HepG2 (cell line): ENCODE measurements around the gene CDC42BPG. TPM values are rescaled to one million over a fixed set of nuclear protein-coding genes. Genes with fewer than 3 reads are reported as not detected.

Source experiments
- AHR ChIP-seq: IDR thresholded peaks from 2 replicates; pipeline ENCODE4 v1.6.1; 2018; ENCODE audit warnings: missing genetic modification reagents, missing compliant biosample characterization
- BCL6 ChIP-seq: IDR thresholded peaks from 2 replicates; pipeline ENCODE4 v1.6.1; 2016; ENCODE audit warnings: missing genetic modification reagents, missing compliant biosample characterization
- GATAD2A ChIP-seq: IDR thresholded peaks from 2 replicates; pipeline ENCODE4 v1.6.1; 2016
- MYNN ChIP-seq: sonication (generic); formaldehyde crosslinking; IDR thresholded peaks from 2 replicates; pipeline ENCODE4 v1.4.0; 2020; ENCODE audit warnings: mild to moderate bottlenecking, low read depth, missing genetic modification reagents
- NFYC ChIP-seq: IDR thresholded peaks from 2 replicates; pipeline ENCODE4 v1.6.1; 2016; ENCODE audit warnings: missing genetic modification reagents, missing compliant biosample characterization
- RCOR2 ChIP-seq: IDR thresholded peaks from 2 replicates; pipeline ENCODE4 v1.6.1; 2016; ENCODE audit warnings: missing biosample characterization, missing genetic modification reagents
- SMAD3 ChIP-seq: sonication (generic); formaldehyde crosslinking; IDR thresholded peaks from 2 replicates; pipeline ENCODE4 v1.4.0; 2020; ENCODE audit warnings: missing genetic modification reagents
- SNRNP70 ChIP-seq: fragments of 200-400 bp; formaldehyde crosslinking; IDR thresholded peaks from 2 replicates; pipeline ENCODE4 v1.6.1; 2017; ENCODE audit warnings: mild to moderate bottlenecking, low read depth, low read length, moderate library complexity
- SP5 ChIP-seq: IDR thresholded peaks from 2 replicates; pipeline ENCODE4 v1.6.1; 2016; ENCODE audit warnings: low read depth, borderline replicate concordance
- SSRP1 ChIP-seq: IDR thresholded peaks from 2 replicates; pipeline ENCODE4 v1.6.1; 2016; ENCODE audit warnings: control low read depth
- TMF1 ChIP-seq: sonication (generic); formaldehyde crosslinking; IDR thresholded peaks from 2 replicates; pipeline ENCODE4 v1.8.1; 2022; ENCODE audit warnings: low read depth, missing genetic modification reagents
- ZKSCAN5 ChIP-seq: sonication (generic); formaldehyde crosslinking; IDR thresholded peaks from 2 replicates; pipeline ENCODE4 v1.5.1; 2020; ENCODE audit warnings: mild to moderate bottlenecking, missing genetic modification reagents
- ZNF180 ChIP-seq: sonication (generic); formaldehyde crosslinking; IDR thresholded peaks from 2 replicates; pipeline ENCODE4 v1.4.0; 2020; ENCODE audit warnings: low read depth, missing genetic modification reagents, borderline replicate concordance
- ZNF367 ChIP-seq: sonication (generic); formaldehyde crosslinking; IDR thresholded peaks from 2 replicates; pipeline ENCODE4 v1.4.0; 2020; ENCODE audit warnings: missing genetic modification reagents, borderline replicate concordance
- ZNF644 ChIP-seq: IDR thresholded peaks from 2 replicates; pipeline ENCODE4 v1.6.1; 2016; ENCODE audit warnings: low read depth
- ZNF747 ChIP-seq: sonication (generic); formaldehyde crosslinking; IDR thresholded peaks from 2 replicates; pipeline ENCODE4 v1.8.1; 2023; ENCODE audit warnings: missing genetic modification reagents, mild to moderate bottlenecking, borderline replicate concordance
- ZNF775 ChIP-seq: sonication (generic); formaldehyde crosslinking; IDR thresholded peaks from 2 replicates; pipeline ENCODE4 v1.4.0; 2020; ENCODE audit warnings: missing genetic modification reagents, mild to moderate bottlenecking, moderate library complexity, borderline replicate concordance
- ZNF879 ChIP-seq: sonication (generic); formaldehyde crosslinking; IDR thresholded peaks from 2 replicates; pipeline ENCODE4 v1.8.1; 2023; ENCODE audit warnings: missing genetic modification reagents
- polyA plus RNA-seq, 8 experiments: library from polyadenylated mRNA; depleted of rRNA in 3 of 8; stranded (reverse) in 7 of 8; unstranded in 1 of 8; fragments of >200 nt; fragmentation: Illumina TruSeq in 4 of 8; extraction: Trizol in 4 of 8; gene quantifications; 2 replicates each; pipeline versions ENCODE4 v1.2.1 to v1.2.3, GENCODE V29; 2011 to 2016; ENCODE audit warnings: low read depth in 4 of 8, missing spikeins in 1 of 8, mixed read lengths in 1 of 8; ENCODE audit not compliant: insufficient read depth in 1 of 8
- total RNA-seq, 5 experiments: library from RNA; depleted of rRNA; stranded (reverse); fragments of >200 nt; fragmentation: Illumina TruSeq; extraction: Trizol; gene quantifications; 2 replicates each; pipeline ENCODE4 v1.2.3, GENCODE V29; 2016; ENCODE audit warnings: low read depth in 1 of 5
- TF ChIP-seq, protein P1 (sequence below): sonication (generic); formaldehyde crosslinking; IDR thresholded peaks from 2 replicates; pipeline ENCODE4 v1.4.0; 2020; ENCODE audit warnings: mild to moderate bottlenecking, missing genetic modification reagents
- TF ChIP-seq, protein P2 (sequence below): sonication (generic); formaldehyde crosslinking; conservative IDR thresholded peaks from 2 replicates; pipeline ENCODE4 v1.8.0; 2022; ENCODE audit warnings: low read depth, missing genetic modification reagents
- TF ChIP-seq, protein P3 (sequence below): sonication (generic); formaldehyde crosslinking; conservative IDR thresholded peaks from 2 replicates; pipeline ENCODE4 v1.8.1; 2023; ENCODE audit warnings: missing genetic modification reagents
- TF ChIP-seq, protein P4 (sequence below): sonication (generic); formaldehyde crosslinking; IDR thresholded peaks from 2 replicates; pipeline ENCODE4 v1.9.0; 2021; ENCODE audit warnings: missing genetic modification reagents, mild to moderate bottlenecking, borderline replicate concordance
- TF ChIP-seq, protein P5 (sequence below): sonication (generic); formaldehyde crosslinking; IDR thresholded peaks from 2 replicates; pipeline ENCODE4 v1.5.0; 2020; ENCODE audit warnings: mild to moderate bottlenecking, missing genetic modification reagents, borderline replicate concordance

The CDC42BPG gene
- total and polyA plus RNA-seq, 2 of the 13 experiments (the other 11 are each of a cell fraction or from before 2014, with no cell fraction given) = 0.55 to 1.4 TPM

DNA sequence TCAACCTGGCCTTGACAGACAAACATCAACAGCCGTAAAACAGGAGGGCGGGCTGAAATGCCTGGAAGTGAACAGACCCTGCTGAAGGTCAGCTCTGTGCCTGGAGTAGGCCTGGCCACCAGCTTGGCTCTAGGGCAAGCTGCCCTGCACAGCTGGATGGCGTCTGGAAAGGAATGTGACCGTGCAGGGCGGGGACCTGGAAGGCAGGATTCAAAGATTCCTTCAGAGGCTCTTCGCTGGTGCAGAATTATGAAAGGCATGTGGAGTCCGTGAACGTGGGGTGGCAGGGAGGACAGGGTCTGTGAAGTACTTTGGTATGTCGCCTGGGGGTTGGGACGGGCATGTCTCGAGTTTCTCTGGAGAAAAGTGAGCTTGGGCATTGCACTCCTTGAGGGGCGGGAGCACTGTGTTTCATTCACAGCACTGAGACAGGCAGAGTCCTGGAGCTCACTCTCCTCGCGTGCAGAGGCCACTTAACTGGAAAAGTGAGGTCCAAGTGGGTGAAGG, 32.4 kb upstream of the CDC42BPG start (continued):
- TF ChIP-seq MYNN (CRISPR knock-in tag) = no peak
- TF ChIP-seq SP5 (CRISPR knock-in tag) = peak; percentile 63
- TF ChIP-seq SSRP1 (CRISPR knock-in tag) = no peak
- TF ChIP-seq NFYC = no peak
- TF ChIP-seq, protein P1, sequence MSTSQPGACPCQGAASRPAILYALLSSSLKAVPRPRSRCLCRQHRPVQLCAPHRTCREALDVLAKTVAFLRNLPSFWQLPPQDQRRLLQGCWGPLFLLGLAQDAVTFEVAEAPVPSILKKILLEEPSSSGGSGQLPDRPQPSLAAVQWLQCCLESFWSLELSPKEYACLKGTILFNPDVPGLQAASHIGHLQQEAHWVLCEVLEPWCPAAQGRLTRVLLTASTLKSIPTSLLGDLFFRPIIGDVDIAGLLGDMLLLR (CRISPR knock-in tag) = no peak
- TF ChIP-seq, protein P2, sequence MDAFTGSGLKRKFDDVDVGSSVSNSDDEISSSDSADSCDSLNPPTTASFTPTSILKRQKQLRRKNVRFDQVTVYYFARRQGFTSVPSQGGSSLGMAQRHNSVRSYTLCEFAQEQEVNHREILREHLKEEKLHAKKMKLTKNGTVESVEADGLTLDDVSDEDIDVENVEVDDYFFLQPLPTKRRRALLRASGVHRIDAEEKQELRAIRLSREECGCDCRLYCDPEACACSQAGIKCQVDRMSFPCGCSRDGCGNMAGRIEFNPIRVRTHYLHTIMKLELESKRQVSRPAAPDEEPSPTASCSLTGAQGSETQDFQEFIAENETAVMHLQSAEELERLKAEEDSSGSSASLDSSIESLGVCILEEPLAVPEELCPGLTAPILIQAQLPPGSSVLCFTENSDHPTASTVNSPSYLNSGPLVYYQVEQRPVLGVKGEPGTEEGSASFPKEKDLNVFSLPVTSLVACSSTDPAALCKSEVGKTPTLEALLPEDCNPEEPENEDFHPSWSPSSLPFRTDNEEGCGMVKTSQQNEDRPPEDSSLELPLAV (CRISPR knock-in tag) = no peak
- no peak for TF ChIP-seq RCOR2
- no peak for TF ChIP-seq ZNF180 (CRISPR knock-in tag)
- no peak for TF ChIP-seq SMAD3
- TF ChIP-seq TMF1 (CRISPR knock-in tag) = no peak
- TF ChIP-seq ZNF775 (CRISPR knock-in tag) = no peak
- TF ChIP-seq, protein P3, sequence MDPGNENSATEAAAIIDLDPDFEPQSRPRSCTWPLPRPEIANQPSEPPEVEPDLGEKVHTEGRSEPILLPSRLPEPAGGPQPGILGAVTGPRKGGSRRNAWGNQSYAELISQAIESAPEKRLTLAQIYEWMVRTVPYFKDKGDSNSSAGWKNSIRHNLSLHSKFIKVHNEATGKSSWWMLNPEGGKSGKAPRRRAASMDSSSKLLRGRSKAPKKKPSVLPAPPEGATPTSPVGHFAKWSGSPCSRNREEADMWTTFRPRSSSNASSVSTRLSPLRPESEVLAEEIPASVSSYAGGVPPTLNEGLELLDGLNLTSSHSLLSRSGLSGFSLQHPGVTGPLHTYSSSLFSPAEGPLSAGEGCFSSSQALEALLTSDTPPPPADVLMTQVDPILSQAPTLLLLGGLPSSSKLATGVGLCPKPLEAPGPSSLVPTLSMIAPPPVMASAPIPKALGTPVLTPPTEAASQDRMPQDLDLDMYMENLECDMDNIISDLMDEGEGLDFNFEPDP (CRISPR knock-in tag) = no peak
- peak; percentile 43; the same call in 1 of the 2 replicates for TF ChIP-seq GATAD2A (CRISPR knock-in tag)
- TF ChIP-seq, protein P4, sequence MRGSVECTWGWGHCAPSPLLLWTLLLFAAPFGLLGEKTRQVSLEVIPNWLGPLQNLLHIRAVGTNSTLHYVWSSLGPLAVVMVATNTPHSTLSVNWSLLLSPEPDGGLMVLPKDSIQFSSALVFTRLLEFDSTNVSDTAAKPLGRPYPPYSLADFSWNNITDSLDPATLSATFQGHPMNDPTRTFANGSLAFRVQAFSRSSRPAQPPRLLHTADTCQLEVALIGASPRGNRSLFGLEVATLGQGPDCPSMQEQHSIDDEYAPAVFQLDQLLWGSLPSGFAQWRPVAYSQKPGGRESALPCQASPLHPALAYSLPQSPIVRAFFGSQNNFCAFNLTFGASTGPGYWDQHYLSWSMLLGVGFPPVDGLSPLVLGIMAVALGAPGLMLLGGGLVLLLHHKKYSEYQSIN (CRISPR knock-in tag) = no peak
- 0 out of 2 replicates have a peak, but pooled peaks have one; percentile 22 for TF ChIP-seq ZNF747 (CRISPR knock-in tag)
- TF ChIP-seq SNRNP70 = no peak
- TF ChIP-seq ZNF367 (CRISPR knock-in tag) = no peak
- 0 out of 2 replicates have a peak, but pooled peaks have one; percentile 45 for TF ChIP-seq BCL6 (CRISPR knock-in tag)
- TF ChIP-seq AHR = no peak
- TF ChIP-seq ZNF644 = no peak
- no peak for TF ChIP-seq ZNF879
- TF ChIP-seq, protein P5, sequence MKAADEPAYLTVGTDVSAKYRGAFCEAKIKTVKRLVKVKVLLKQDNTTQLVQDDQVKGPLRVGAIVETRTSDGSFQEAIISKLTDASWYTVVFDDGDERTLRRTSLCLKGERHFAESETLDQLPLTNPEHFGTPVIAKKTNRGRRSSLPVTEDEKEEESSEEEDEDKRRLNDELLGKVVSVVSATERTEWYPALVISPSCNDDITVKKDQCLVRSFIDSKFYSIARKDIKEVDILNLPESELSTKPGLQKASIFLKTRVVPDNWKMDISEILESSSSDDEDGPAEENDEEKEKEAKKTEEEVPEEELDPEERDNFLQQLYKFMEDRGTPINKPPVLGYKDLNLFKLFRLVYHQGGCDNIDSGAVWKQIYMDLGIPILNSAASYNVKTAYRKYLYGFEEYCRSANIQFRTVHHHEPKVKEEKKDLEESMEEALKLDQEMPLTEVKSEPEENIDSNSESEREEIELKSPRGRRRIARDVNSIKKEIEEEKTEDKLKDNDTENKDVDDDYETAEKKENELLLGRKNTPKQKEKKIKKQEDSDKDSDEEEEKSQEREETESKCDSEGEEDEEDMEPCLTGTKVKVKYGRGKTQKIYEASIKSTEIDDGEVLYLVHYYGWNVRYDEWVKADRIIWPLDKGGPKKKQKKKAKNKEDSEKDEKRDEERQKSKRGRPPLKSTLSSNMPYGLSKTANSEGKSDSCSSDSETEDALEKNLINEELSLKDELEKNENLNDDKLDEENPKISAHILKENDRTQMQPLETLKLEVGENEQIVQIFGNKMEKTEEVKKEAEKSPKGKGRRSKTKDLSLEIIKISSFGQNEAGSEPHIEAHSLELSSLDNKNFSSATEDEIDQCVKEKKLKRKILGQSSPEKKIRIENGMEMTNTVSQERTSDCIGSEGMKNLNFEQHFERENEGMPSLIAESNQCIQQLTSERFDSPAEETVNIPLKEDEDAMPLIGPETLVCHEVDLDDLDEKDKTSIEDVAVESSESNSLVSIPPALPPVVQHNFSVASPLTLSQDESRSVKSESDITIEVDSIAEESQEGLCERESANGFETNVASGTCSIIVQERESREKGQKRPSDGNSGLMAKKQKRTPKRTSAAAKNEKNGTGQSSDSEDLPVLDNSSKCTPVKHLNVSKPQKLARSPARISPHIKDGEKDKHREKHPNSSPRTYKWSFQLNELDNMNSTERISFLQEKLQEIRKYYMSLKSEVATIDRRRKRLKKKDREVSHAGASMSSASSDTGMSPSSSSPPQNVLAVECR (CRISPR knock-in tag) = peak; percentile 29; the same call in 1 of the 2 replicates
- no peak for TF ChIP-seq ZKSCAN5 (CRISPR knock-in tag)
